B cell (primary cell): Measurements from ENCODE around the gene PALLD. TPM values are rescaled to one million over a fixed set of nuclear protein-coding genes. Genes with fewer than 3 reads are reported as not detected.
A peak's percentile ranks its signal among the peaks of the same experiment; 100 is the strongest.

ENCODE experiments used
- ATAC-seq: fragments of 200-7000 bp; cut with Tn5 transposase; one replicate; pipeline ENCODE4 v1.10.0; 2021; ENCODE audit warnings: low read depth, mild to moderate bottlenecking, moderate number of reproducible peaks, moderate library complexity
- CTCF ChIA-PET: fragments of 350-600 bp; sonication (Branson Sonifier 250); formaldehyde crosslinking; loops from one replicate; lab custom pipeline; 2021; ENCODE audit warnings: antibody characterized with exemption, inconsistent platforms; lab: Charles Lee
- POLR2A ChIA-PET: fragments of 350-600 bp; sonication (Branson Sonifier 250); formaldehyde crosslinking; loops from one replicate; lab custom pipeline; 2021; ENCODE audit warnings: antibody characterized with exemption; lab: Charles Lee
- DNase-seq: peaks from one replicate; pipeline ENCODE4 v3.0.0; 2013
- H2AFZ ChIP-seq: 2 replicates; pipeline ENCODE4 v1.6.1; 2012; ENCODE audit warnings: mild to moderate bottlenecking, low read depth, low read length; ENCODE audit not compliant: insufficient read depth, poor library complexity, severe bottlenecking
- H3K27ac ChIP-seq, 2 donors: 1 replicate in 1 of 2; 2 replicates in 1 of 2; pipeline ENCODE4 v1.5.1; 2012 to 2013; ENCODE audit warnings: low read length in 2 of 2, mild to moderate bottlenecking in 2 of 2, moderate library complexity in 1 of 2
- H3K27me3 ChIP-seq, 4 experiments: fragments of 200-600 bp in 1 of 4; sonication (generic) in 1 of 4; replicated peaks in 1 of 4; 1 replicate in 2 of 4; 2 replicates in 2 of 4; pipeline versions ENCODE4 v1.6.1 to v1.7.0; 2013 to 2016; ENCODE audit warnings: low read length in 3 of 4, mild to moderate bottlenecking in 2 of 4, mixed read lengths in 1 of 4, moderate library complexity in 1 of 4; ENCODE audit not compliant: insufficient read depth in 4 of 4, control insufficient read depth in 3 of 4; ENCODE audit errors: control extremely low read depth in 1 of 4
- H3K36me3 ChIP-seq, 2 experiments: replicated peaks in 1 of 2; 1 replicate in 1 of 2; 2 replicates in 1 of 2; pipeline versions ENCODE4 v1.6.1 to v1.7.1; 2013; ENCODE audit warnings: low read length in 1 of 2; ENCODE audit not compliant: insufficient read depth in 2 of 2, control insufficient read depth in 1 of 2; ENCODE audit errors: control extremely low read depth in 1 of 2, extremely low read depth in 1 of 2
- H3K4me1 ChIP-seq, 2 donors: fragments of 200-600 bp in 1 of 2; sonication (generic) in 1 of 2; 1 replicate in 1 of 2; 2 replicates in 1 of 2; pipeline versions ENCODE4 v1.5.1 to v1.6.1; 2013 to 2017; ENCODE audit warnings: low read length in 2 of 2; ENCODE audit not compliant: control insufficient read depth in 2 of 2, insufficient read depth in 2 of 2
- H3K4me2 ChIP-seq: replicated peaks from 2 replicates; pipeline ENCODE3; 2012; ENCODE audit warnings: mild to moderate bottlenecking, low read depth, low read length; ENCODE audit not compliant: poor library complexity, severe bottlenecking
- H3K4me3 ChIP-seq, 5 experiments: fragments of 200-600 bp in 1 of 5; sonication (generic) in 1 of 5; 1 replicate in 3 of 5; 2 replicates in 2 of 5; pipeline versions ENCODE4 v1.5.1 to v1.7.0; 2011 to 2016; ENCODE audit warnings: low read length in 4 of 5, mild to moderate bottlenecking in 4 of 5, low read depth in 2 of 5, control low read depth in 1 of 5, moderate library complexity in 1 of 5; ENCODE audit not compliant: insufficient read depth in 1 of 5; ENCODE audit errors: control extremely low read depth in 1 of 5, extremely low read depth in 1 of 5
- H3K79me2 ChIP-seq: fragments of 200-600 bp; sonication (generic); one replicate; pipeline ENCODE4 v1.6.0; 2016; ENCODE audit warnings: low read length; ENCODE audit not compliant: control insufficient read depth, insufficient read depth
- H3K9ac ChIP-seq: fragments of 200-600 bp; sonication (generic); 2 replicates; pipeline ENCODE4 v1.6.1; 2017; ENCODE audit warnings: mild to moderate bottlenecking, low read length, moderate library complexity
- H3K9me3 ChIP-seq, 3 donors: one replicate each; pipeline versions ENCODE4 v1.6.1 to v1.7.1; 2013; ENCODE audit warnings: low read length in 2 of 3; ENCODE audit not compliant: control insufficient read depth in 2 of 3, insufficient read depth in 1 of 3; ENCODE audit errors: control extremely low read depth in 1 of 3
- H4K20me1 ChIP-seq: 2 replicates; pipeline ENCODE4 v1.6.0; 2012; ENCODE audit warnings: mild to moderate bottlenecking, low read length; ENCODE audit not compliant: insufficient read depth, control insufficient read depth, poor library complexity, severe bottlenecking
- H3K27ac Mint-ChIP-seq: one replicate; pipeline ENCODE4 v1.8.0; 2021; ENCODE audit warnings: mixed read lengths
- H3K27me3 Mint-ChIP-seq: one replicate; pipeline ENCODE4 v1.8.0; 2021; ENCODE audit warnings: mixed read lengths
- H3K4me1 Mint-ChIP-seq: one replicate; pipeline ENCODE4 v1.8.0; 2021; ENCODE audit warnings: mixed read lengths
- H3K4me3 Mint-ChIP-seq: one replicate; pipeline ENCODE4 v1.8.0; 2021; ENCODE audit warnings: mixed read lengths
- H3K9me3 Mint-ChIP-seq: one replicate; pipeline ENCODE4 v1.8.0; 2022; ENCODE audit warnings: mixed read lengths; ENCODE audit not compliant: insufficient read depth
- CTCF ChIP-seq: fragments of 200-600 bp; IDR thresholded peaks from one replicate; pipeline ENCODE4 v1.8.0; 2022; ENCODE audit warnings: antibody characterized with exemption, mild to moderate bottlenecking
- EZH2 ChIP-seq: IDR thresholded peaks from 2 replicates; pipeline ENCODE4 v1.6.1; 2012; ENCODE audit warnings: borderline replicate concordance, low read depth, mild to moderate bottlenecking, moderate library complexity, low read length; ENCODE audit not compliant: insufficient read depth, poor library complexity, severe bottlenecking
- WGBS: methylation state at CpG from one replicate; pipeline ENCODE4 v1.1.5; 2013; ENCODE audit warnings: missing lambda C conversion rate; ENCODE audit not compliant: insufficient coverage; 5-methylcytosine and 5-hydroxymethylcytosine counted together
- intact Hi-C: fragments of 100-400 bp; cut with micrococcal nuclease; formaldehyde crosslinking; loops from one replicate; pipeline ENCODE4 v1.10.0; 2022
- polyA plus RNA-seq: library from polyadenylated mRNA; depleted of rRNA; stranded (reverse); fragments of >200 nt; gene quantifications from 2 replicates; pipeline ENCODE4 v1.2.3, GENCODE V29; 2012
- total RNA-seq, 2 donors: library from RNA; stranded (reverse); fragments of 120-200 nt in 1 of 2; gene quantifications; 1 replicate in 1 of 2; 2 replicates in 1 of 2; pipeline versions ENCODE4 v1.2.3 to v1.2.4, GENCODE V29; 2013 to 2022

The PALLD gene
- total and polyA plus RNA-seq, 2 donors (not counting 1 experiment from before 2014, with no cell fraction given) = 0.63 to 0.71 TPM

GRCh38 chr4:168551945-168552695 lies 55.3 kb downstream of the PALLD start:
- peaks cover 3% of the 10 kb centered on the region for H3K27me3 Mint-ChIP-seq
- Histone ChIP-seq H3K79me2 (no peaks in the 10 kb centered on the region), H3K9me3 (no peaks in the 10 kb centered on the region), H4K20me1 (no peaks in the 10 kb centered on the region), H3K4me2 (no peak overlapping the region), H2AFZ (no peak overlapping the region), H3K4me3 (no peak overlapping the region), H3K27ac (no peak overlapping the region), H3K36me3 (no peaks in the 10 kb centered on the region), H3K9ac (no peak overlapping the region), H3K4me1 (no peaks in the 10 kb centered on the region), H3K27me3 (no peaks in the 10 kb centered on the region)
- POLR2A ChIA-PET = no interaction called here
- DNase-seq (no peak), ATAC-seq (no peak)
- no peak overlapping the region for H3K4me3 Mint-ChIP-seq
- no peaks in the 10 kb centered on the region for H3K9me3 Mint-ChIP-seq
- H3K27ac Mint-ChIP-seq = no peak overlapping the region
- no peaks in the 10 kb centered on the region for H3K4me1 Mint-ChIP-seq
- peak; percentile 8 for TF ChIP-seq CTCF
- no peak for TF ChIP-seq EZH2
- 17% methylated on average over 1 of the region's 2 CpGs for WGBS
- intact Hi-C loops = no loop called here
- CTCF ChIA-PET = no interaction called here

DNA sequence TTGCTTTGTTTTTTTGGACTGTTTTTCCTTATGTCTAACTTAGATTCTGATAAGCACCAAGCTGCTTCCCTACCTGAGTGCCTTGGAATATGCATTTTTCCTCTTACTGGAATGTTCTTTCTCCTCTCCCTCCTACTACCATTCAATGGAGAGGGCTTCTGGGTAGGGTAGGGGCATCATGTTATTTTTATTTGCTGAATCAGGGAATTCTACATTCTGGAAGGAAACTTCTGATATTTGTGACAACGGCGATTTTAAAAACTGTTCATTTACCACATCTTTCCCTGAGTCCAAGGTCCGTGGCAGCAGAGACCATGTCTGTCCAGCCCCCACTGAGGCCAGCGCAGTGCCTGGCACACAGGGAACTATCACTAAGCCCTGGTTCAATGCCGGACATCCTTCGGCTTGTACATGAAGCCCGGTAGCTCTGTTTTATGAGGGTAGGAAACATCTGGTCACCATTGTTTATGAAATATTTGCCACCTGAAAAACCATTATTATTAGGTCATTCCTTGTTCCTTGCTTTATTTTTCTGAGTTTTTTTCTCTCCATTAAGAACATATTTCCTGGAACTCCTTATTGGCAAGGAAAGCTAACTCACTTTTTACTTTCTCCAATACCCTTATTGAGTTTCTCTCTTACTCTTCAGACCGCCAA lies 57.0 kb downstream of the PALLD start:
- Histone ChIP-seq H3K79me2 (no peaks in the 10 kb centered on the region), H3K36me3 (no peaks in the 10 kb centered on the region), H3K9ac (no peak overlapping the region), H3K4me3 (no peak overlapping the region), H3K4me1 (no peaks in the 10 kb centered on the region), H3K9me3 (no peaks in the 10 kb centered on the region), H3K4me2 (no peak overlapping the region), H3K27ac (no peak overlapping the region), H3K27me3 (no peaks in the 10 kb centered on the region), H2AFZ (no peak overlapping the region), H4K20me1 (no peaks in the 10 kb centered on the region)
- no peak overlapping the region for H3K27ac Mint-ChIP-seq
- intact Hi-C loops = no loop called here
- no peaks in the 10 kb centered on the region for H3K9me3 Mint-ChIP-seq
- ChIA-PET CTCF (no interaction called here), POLR2A (no interaction called here)
- no peak for DNase-seq
- no peaks in the 10 kb centered on the region for H3K4me1 Mint-ChIP-seq
- TF ChIP-seq CTCF = no peak
- peaks cover 12% of the 10 kb centered on the region for H3K27me3 Mint-ChIP-seq
- no peak overlapping the region for H3K4me3 Mint-ChIP-seq
- no peak for ATAC-seq
- WGBS = 87% methylated on average over 4 of the region's 8 CpGs
